Stimulated activated naive CD8-positive, alpha-beta T cell treated with anti-CD3 and anti-CD28 coated beads, Interleukin-15, Interleukin-2, amounts not matched to agents 100 U/mL and 50 U/mL, for 24 hours (primary cell): ENCODE measurements around the gene RBP3.

ENCODE experiments used
- ATAC-seq: fragments of 150-1000 bp; cut with Tn5 transposase; one replicate; pipeline ENCODE4 v1.10.0; 2021
- DNase-seq: peaks from one replicate; pipeline ENCODE4 v3.0.0; 2021

RBP3 gene

DNA sequence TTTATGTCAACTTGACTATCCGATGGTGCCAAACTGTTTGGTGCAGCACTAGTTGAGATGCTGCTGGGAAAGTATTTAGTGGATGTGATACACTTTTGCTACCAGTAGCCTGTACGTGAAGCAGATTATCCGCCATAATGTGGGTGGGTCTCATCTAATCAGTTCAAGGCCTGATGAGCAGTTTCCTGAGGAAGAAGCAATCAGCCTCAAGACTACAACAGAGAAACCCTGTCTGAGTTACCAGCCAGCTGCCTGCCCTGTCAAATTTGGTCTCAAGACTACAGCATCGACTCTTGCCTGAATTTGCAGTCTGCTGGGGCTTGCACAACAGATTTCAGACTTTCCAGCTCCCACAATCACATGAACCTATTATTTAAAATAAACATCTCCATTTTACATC is 10.9 kb upstream of the RBP3 start:
- no peak for ATAC-seq
- no peak for DNase-seq

- ATAC-seq (no peak), DNase-seq (no peak)
These were observed 8.9 kb upstream of the RBP3 start for GRCh38 chr10:47339186-47339735.

- ATAC-seq (no peak), DNase-seq (no peak)
These were observed 8.2 kb upstream of the RBP3 start for GRCh38 chr10:47339759-47340607.

- ATAC-seq, result peak; percentile 75
- peak; percentile 79 for DNase-seq
These were observed 7.5 kb upstream of the RBP3 start for GRCh38 chr10:47340608-47341170.

GRCh38 chr10:47344996-47345870 is 2.9 kb upstream of the RBP3 start:
- no peak for ATAC-seq

GRCh38 chr10:47346581-47347302 is 1.4 kb upstream of the RBP3 start:
- ATAC-seq (no peak), DNase-seq (no peak)

More at GRCh38 chr10:47344996-47345870, 2.9 kb upstream of the RBP3 start:
- no peak for DNase-seq

DNA sequence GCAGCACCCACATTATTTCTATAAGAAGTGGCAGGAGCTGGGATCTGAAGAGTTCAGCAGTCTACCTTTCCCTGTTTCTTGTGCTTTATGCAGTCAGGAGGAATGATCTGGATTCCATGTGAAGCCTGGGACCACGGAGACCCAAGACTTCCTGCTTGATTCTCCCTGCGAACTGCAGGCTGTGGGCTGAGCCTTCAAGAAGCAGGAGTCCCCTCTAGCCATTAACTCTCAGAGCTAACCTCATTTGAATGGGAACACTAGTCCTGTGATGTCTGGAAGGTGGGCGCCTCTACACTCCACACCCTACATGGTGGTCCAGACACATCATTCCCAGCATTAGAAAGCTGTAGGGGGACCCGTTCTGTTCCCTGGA is 874 bp upstream of the RBP3 start:
- DNase-seq (no peak), ATAC-seq (no peak)

DNA sequence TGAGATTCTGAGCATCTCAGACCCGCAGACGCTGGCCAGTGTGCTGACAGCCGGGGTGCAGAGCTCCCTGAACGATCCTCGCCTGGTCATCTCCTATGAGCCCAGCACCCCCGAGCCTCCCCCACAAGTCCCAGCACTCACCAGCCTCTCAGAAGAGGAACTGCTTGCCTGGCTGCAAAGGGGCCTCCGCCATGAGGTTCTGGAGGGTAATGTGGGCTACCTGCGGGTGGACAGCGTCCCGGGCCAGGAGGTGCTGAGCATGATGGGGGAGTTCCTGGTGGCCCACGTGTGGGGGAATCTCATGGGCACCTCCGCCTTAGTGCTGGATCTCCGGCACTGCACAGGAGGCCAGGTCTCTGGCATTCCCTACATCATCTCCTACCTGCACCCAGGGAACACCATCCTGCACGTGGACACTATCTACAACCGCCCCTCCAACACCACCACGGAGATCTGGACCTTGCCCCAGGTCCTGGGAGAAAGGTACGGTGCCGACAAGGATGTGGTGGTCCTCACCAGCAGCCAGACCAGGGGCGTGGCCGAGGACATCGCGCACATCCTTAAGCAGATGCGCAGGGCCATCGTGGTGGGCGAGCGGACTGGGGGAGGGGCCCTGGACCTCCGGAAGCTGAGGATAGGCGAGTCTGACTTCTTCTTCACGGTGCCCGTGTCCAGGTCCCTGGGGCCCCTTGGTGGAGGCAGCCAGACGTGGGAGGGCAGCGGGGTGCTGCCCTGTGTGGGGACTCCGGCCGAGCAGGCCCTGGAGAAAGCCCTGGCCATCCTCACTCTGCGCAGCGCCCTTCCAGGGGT is 703 bp downstream of the RBP3 start:
- DNase-seq (no peak), ATAC-seq (no peak)

DNA sequence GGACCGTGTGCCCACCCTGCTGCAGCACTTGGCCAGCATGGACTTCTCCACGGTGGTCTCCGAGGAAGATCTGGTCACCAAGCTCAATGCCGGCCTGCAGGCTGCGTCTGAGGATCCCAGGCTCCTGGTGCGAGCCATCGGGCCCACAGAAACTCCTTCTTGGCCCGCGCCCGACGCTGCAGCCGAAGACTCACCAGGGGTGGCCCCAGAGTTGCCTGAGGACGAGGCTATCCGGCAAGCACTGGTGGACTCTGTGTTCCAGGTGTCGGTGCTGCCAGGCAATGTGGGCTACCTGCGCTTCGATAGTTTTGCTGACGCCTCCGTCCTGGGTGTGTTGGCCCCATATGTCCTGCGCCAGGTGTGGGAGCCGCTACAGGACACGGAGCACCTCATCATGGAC is 1.4 kb downstream of the RBP3 start:
- ATAC-seq (no peak), DNase-seq (no peak)

- no peak for ATAC-seq
- no peak for DNase-seq
These were observed 1.8 kb downstream of the RBP3 start for GRCh38 chr10:47349941-47350371.

- DNase-seq (no peak), ATAC-seq (no peak)
These were observed 2.8 kb downstream of the RBP3 start for GRCh38 chr10:47350671-47351640.

DNA sequence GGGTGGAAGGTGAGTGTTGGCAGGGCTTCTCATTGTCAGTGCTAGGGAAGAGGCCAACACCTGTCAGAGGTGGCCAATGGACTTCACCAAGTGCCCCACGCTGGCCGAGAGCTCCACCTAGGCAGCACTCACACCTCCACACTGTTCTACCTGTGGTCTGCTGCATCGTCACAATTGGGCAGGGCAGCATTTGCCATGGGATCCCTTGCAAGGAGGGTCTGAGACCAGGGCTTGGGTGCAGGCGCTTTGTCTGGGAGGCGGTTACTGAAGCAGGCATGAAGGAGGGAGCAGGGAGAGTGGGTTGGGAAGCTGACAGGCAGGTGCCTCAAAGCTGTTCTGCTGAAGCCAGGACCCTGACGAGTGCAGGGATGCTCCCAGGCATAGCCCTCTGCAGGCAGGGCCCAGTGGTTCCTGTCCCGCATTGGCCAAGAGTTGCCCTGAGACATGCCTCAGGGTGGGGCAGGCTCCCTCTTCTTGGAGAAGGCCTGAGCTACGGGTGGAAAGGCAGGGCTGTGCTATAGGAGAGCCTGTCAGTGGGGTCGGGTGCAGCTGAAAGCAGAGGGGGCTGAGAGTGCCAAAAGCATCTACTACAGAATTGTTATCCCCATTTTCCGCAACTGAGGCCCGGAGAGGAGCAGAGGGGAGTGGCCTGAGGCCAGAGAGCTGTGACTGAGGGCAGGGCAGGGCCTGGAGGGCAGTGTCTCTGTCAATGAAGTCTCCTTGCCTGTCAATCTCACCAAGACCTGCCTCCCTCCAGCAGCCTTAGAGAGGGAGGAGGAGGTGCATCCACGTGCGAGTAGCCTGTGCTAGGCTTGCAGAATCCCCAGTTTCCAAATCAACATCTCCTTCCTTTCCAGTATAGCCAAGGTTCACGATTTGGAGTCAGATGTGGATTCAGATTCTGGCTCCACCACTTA is 4.0 kb downstream of the RBP3 start:
- no peak for ATAC-seq
- DNase-seq, result no peak

GRCh38 chr10:47353351-47353750 is 5.2 kb downstream of the RBP3 start:
- ATAC-seq (no peak), DNase-seq (no peak)

GRCh38 chr10:47354165-47354564 is 6.0 kb downstream of the RBP3 start:
- no peak for ATAC-seq
- DNase-seq, result no peak

DNA sequence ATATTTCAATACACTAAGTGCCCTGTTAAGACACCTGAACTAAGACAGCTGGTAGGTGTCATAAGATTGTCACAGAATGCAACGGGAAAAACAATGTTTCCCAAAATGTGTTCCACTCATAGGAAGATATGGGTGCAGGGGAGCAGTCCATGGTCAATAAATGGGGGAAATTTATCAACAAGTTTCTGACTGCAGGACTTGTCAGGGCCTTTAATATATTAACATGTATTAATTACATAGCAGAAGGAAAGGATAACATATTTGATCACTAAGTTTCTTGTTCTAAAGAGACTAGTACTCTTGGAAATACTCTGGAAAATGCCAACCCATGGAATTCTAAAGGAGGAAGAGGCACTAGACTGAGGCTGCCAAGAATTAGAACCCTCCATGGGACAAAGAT is 6.7 kb downstream of the RBP3 start:
- no peak for ATAC-seq

GRCh38 chr10:47356708-47357107 is 8.5 kb downstream of the RBP3 start:
- ATAC-seq, result no peak
- DNase-seq, result no peak

More for the DNA sequence above, 6.7 kb downstream of the RBP3 start:
- DNase-seq, result no peak

- DNase-seq (no peak), ATAC-seq (no peak)
These were observed 9.0 kb downstream of the RBP3 start for GRCh38 chr10:47357131-47357582.

DNA sequence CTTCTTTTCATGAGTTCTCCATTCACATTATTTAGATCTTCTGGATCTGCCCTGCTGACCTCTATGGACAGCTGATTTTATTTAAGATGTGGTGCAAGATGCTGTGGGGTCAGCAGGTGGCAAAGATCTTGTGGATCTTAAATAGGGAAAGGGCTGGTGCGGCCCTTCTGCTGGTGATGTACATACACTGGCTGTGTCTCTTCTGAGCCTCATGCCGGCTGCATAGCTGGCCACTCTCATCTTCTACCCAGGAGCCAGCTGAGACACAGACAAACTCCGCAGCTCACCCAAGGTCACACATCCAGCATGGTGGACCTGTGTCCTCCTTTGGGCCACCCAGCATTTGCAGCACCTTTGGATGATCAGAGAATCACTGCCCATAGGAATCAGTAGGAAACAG is 9.7 kb downstream of the RBP3 start:
- ATAC-seq (no peak), DNase-seq (no peak)

GRCh38 chr10:47358457-47358856 is 10.3 kb downstream of the RBP3 start:
- DNase-seq, result no peak
- no peak for ATAC-seq
